Neural progenitor cell (in vitro differentiated cells): ENCODE results near the gene ARF3. TPM values are rescaled to one million over a fixed set of nuclear protein-coding genes. Genes with fewer than 3 reads are reported as not detected.

Experiments used
- DNase-seq: peaks from one replicate; pipeline ENCODE4 v3.0.0-alpha.2; 2016; ENCODE audit warnings: low spot score
- H2AFZ ChIP-seq: fragments of 200-600 bp; sonication (generic); replicated peaks from 2 replicates; pipeline ENCODE4 v1.6.1; 2016; ENCODE audit warnings: antibody characterized with exemption
- H3F3A ChIP-seq: fragments of 200-600 bp; sonication (generic); 2 replicates; pipeline ENCODE4 v1.6.1; 2016; ENCODE audit warnings: antibody characterized with exemption, low read depth
- H3K27ac ChIP-seq: fragments of 200-600 bp; sonication (generic); 2 replicates; pipeline ENCODE4 v1.5.1; 2016; ENCODE audit warnings: mild to moderate bottlenecking
- H3K27me3 ChIP-seq: fragments of 200-600 bp; sonication (generic); 2 replicates; pipeline ENCODE4 v1.6.1; 2016; ENCODE audit warnings: mild to moderate bottlenecking, moderate library complexity
- H3K36me3 ChIP-seq: fragments of 200-600 bp; sonication (generic); 2 replicates; pipeline ENCODE4 v1.5.1; 2016
- H3K4me1 ChIP-seq: fragments of 200-600 bp; sonication (generic); 2 replicates; pipeline ENCODE4 v1.6.1; 2016; ENCODE audit warnings: mixed run types
- H3K4me2 ChIP-seq: fragments of 200-600 bp; sonication (generic); 2 replicates; pipeline ENCODE4 v1.6.1; 2016
- H3K4me3 ChIP-seq: fragments of 200-600 bp; sonication (generic); 2 replicates; pipeline ENCODE4 v1.5.1; 2016
- H3K79me2 ChIP-seq: fragments of 200-600 bp; sonication (generic); 2 replicates; pipeline ENCODE4 v1.6.1; 2016; ENCODE audit warnings: low read depth
- H3K9ac ChIP-seq: fragments of 200-600 bp; sonication (generic); 2 replicates; pipeline ENCODE4 v1.6.1; 2016
- H3K9me3 ChIP-seq: fragments of 200-600 bp; sonication (generic); 2 replicates; pipeline ENCODE4 v1.5.1; 2016; ENCODE audit warnings: low read depth
- H4K20me1 ChIP-seq: fragments of 200-600 bp; sonication (generic); 2 replicates; pipeline ENCODE4 v1.6.1; 2016; ENCODE audit warnings: low read depth
- H3K27ac Mint-ChIP-seq: 3 replicates; pipeline ENCODE4 v1.8.0; 2021; ENCODE audit warnings: mixed read lengths
- H3K27me3 Mint-ChIP-seq: 2 replicates; pipeline ENCODE4 v1.8.0; 2022; ENCODE audit warnings: low read depth, mild to moderate bottlenecking, inconsistent platforms, moderate library complexity, mixed read lengths; ENCODE audit not compliant: insufficient read depth
- H3K36me3 Mint-ChIP-seq: 3 replicates; pipeline ENCODE4 v1.8.0; 2021; ENCODE audit warnings: mixed read lengths
- H3K4me1 Mint-ChIP-seq: 3 replicates; pipeline ENCODE4 v1.8.0; 2021; ENCODE audit warnings: mixed read lengths
- H3K4me3 Mint-ChIP-seq: 3 replicates; pipeline ENCODE4 v1.8.0; 2021; ENCODE audit warnings: mild to moderate bottlenecking, moderate library complexity, mixed read lengths
- H3K9me3 Mint-ChIP-seq: 3 replicates; pipeline ENCODE4 v1.8.0; 2020; ENCODE audit warnings: mixed read lengths
- CTCF ChIP-seq: fragments of 200-600 bp; sonication (generic); IDR thresholded peaks from 2 replicates; pipeline ENCODE4 v1.5.1; 2017; ENCODE audit warnings: antibody characterized with exemption, mild to moderate bottlenecking
- EZH2 ChIP-seq: fragments of 200-600 bp; sonication (generic); IDR thresholded peaks from 2 replicates; pipeline ENCODE4 v1.6.1; 2017; ENCODE audit warnings: antibody characterized with exemption, mild to moderate bottlenecking, moderate library complexity
- EZH2phosphoT487 ChIP-seq: fragments of 200-600 bp; sonication (generic); IDR thresholded peaks from 2 replicates; pipeline ENCODE4 v1.6.1; 2017; ENCODE audit warnings: antibody characterized with exemption
- total RNA-seq: library from RNA; depleted of rRNA; stranded (reverse); fragments of >200 nt; gene quantifications from 2 replicates; pipeline ENCODE4 v1.2.3, GENCODE V29; 2015; ENCODE audit warnings: low replicate concordance

ARF3 gene
- total RNA-seq, 1 donor from 2014 or later: 84.1 TPM

- Histone ChIP-seq H3K9me3 (no peaks in the 10 kb centered on the region), H3K27ac (no peak overlapping the region), H4K20me1 (peaks cover 57% of the 10 kb centered on the region), H3K27me3 (peaks cover 100% of the 10 kb centered on the region), H3K79me2 (no peaks in the 10 kb centered on the region), H3K4me1 (peaks cover 27% of the 10 kb centered on the region), H3K4me2 (no peak overlapping the region), H3K9ac (no peak overlapping the region), H3K36me3 (no peaks in the 10 kb centered on the region), H3K4me3 (no peak overlapping the region), H2AFZ (no peak overlapping the region), H3F3A (peaks cover 23% of the 10 kb centered on the region)
- H3K36me3 Mint-ChIP-seq: no peaks in the 10 kb centered on the region
- H3K9me3 Mint-ChIP-seq: peaks cover 5% of the 10 kb centered on the region
- H3K27ac Mint-ChIP-seq: no peak overlapping the region
- peak; percentile 48 for DNase-seq
- TF ChIP-seq CTCF (no peak), EZH2 (peak; percentile 3)
- H3K4me3 Mint-ChIP-seq: peak overlapping the region; percentile 41
- H3K4me1 Mint-ChIP-seq: peaks cover 45% of the 10 kb centered on the region
- peaks cover 84% of the 10 kb centered on the region for H3K27me3 Mint-ChIP-seq
Measured at GRCh38 chr12:48973531-48973930, 16.2 kb upstream of the ARF3 start.

GRCh38 chr12:48972952-48973483 is 15.7 kb upstream of the ARF3 start:
- H3K4me1 Mint-ChIP-seq: peaks cover 48% of the 10 kb centered on the region
- H3K9me3 ChIP-seq: no peaks in the 10 kb centered on the region
- H2AFZ ChIP-seq: no peak overlapping the region
- H3K4me1 ChIP-seq: peaks cover 31% of the 10 kb centered on the region
- no peak overlapping the region for H3K9ac ChIP-seq
- peak overlapping the region; percentile 27 for H3K4me3 Mint-ChIP-seq
- H3K4me3 ChIP-seq: no peak overlapping the region
- no peak overlapping the region for H3K27ac Mint-ChIP-seq
- no peaks in the 10 kb centered on the region for H3K36me3 ChIP-seq
- H3K27me3 ChIP-seq: peaks cover 100% of the 10 kb centered on the region
- TF ChIP-seq EZH2phosphoT487 (peak; percentile 17), EZH2 (no peak), CTCF (no peak)
- no peak for DNase-seq
- H3K36me3 Mint-ChIP-seq: no peaks in the 10 kb centered on the region
- peaks cover 52% of the 10 kb centered on the region for H4K20me1 ChIP-seq
- no peaks in the 10 kb centered on the region for H3K79me2 ChIP-seq
- H3K4me2 ChIP-seq: no peak overlapping the region
- H3K27me3 Mint-ChIP-seq: peaks cover 89% of the 10 kb centered on the region
- no peak overlapping the region for H3K27ac ChIP-seq
- H3K9me3 Mint-ChIP-seq: peaks cover 5% of the 10 kb centered on the region
- peaks cover 28% of the 10 kb centered on the region for H3F3A ChIP-seq

- H3K27ac Mint-ChIP-seq: no peak overlapping the region
- peaks cover 43% of the 10 kb centered on the region for H3K4me1 Mint-ChIP-seq
- Histone ChIP-seq H4K20me1 (peaks cover 47% of the 10 kb centered on the region), H3F3A (peaks cover 28% of the 10 kb centered on the region), H3K36me3 (no peaks in the 10 kb centered on the region), H3K4me2 (no peak overlapping the region), H3K27ac (no peak overlapping the region), H3K9ac (no peak overlapping the region), H3K79me2 (no peaks in the 10 kb centered on the region), H3K9me3 (no peaks in the 10 kb centered on the region), H3K4me3 (no peak overlapping the region), H2AFZ (no peak overlapping the region), H3K4me1 (peaks cover 31% of the 10 kb centered on the region), H3K27me3 (peaks cover 100% of the 10 kb centered on the region)
- H3K36me3 Mint-ChIP-seq: no peaks in the 10 kb centered on the region
- peaks cover 86% of the 10 kb centered on the region for H3K27me3 Mint-ChIP-seq
- peaks cover 3% of the 10 kb centered on the region for H3K9me3 Mint-ChIP-seq
- peak overlapping the region; percentile 84 for H3K4me3 Mint-ChIP-seq
- DNase-seq: no peak
- peak; percentile 33 for TF ChIP-seq CTCF
- peak; percentile 54 for TF ChIP-seq EZH2
- TF ChIP-seq EZH2phosphoT487: peak; percentile 16
Measured at GRCh38 chr12:48972213-48972951, 15.1 kb upstream of the ARF3 start.
